GM19099 (cell line): ENCODE results near the gene TMEM127.

Experiments
- POLR2A ChIP-seq: IDR thresholded peaks from 3 replicates; pipeline ENCODE4 v1.6.1; 2011; ENCODE audit warnings: low read depth; ENCODE audit not compliant: insufficient read length; ENCODE audit errors: extremely low read depth

Gene TMEM127

GRCh38 chr2:96271995-96272394 is 6.2 kb upstream of the TMEM127 start:
- no peak for TF ChIP-seq POLR2A

GRCh38 chr2:96267159-96267971 is 1.6 kb upstream of the TMEM127 start:
- TF ChIP-seq POLR2A = no peak

- TF ChIP-seq POLR2A = no peak
Measured at GRCh38 chr2:96265349-96265839, 403 bp downstream of the TMEM127 start.

- TF ChIP-seq POLR2A = no peak
Measured at GRCh38 chr2:96264656-96265348, 995 bp downstream of the TMEM127 start.

GRCh38 chr2:96264086-96264485 is 1.7 kb downstream of the TMEM127 start:
- no peak for TF ChIP-seq POLR2A

GRCh38 chr2:96262306-96262705 is 3.5 kb downstream of the TMEM127 start:
- TF ChIP-seq POLR2A = no peak

- TF ChIP-seq POLR2A = no peak
Measured at GRCh38 chr2:96261328-96262003, 4.3 kb downstream of the TMEM127 start.

DNA sequence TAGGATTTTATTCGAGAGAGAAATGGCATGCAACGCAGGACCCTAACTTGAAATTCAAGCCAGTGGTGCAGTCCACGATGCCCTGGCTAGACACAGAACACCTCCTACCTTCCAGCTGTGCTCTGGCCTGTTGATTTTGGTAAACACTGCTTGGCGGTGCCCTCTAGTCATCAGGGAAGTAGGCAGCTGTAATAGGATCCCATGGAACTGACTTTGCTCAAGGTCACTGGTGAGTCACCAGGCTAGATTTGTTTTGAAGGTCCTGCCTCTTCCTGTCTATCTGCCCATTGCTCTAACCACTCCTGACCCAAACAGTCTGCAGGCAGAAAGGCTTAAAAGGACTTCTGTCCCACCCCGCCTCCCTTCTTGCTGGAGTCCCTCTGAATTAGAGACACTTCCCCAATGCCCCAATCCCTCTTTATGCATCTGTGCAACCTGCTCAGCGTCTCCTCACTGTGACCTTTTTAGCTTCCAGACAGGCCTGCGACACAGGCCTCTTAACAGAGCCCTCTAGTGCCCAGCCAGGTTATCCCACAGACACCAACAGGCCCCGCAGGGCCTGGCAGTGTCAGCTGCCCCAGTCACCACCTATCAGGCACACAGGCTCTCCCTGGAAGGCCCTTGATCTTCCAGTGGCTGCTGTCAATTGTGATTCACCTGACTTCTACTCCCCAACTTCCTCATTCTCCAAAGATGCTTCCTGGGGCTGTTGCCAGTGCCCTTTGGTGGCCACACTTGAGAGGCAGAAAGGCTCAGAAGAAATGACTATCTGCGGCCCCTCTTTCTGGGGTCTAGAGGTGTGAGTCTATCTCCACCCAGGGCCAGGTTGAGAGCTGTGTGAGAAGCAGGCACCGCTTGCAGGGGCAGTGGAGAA is 5.2 kb downstream of the TMEM127 start:
- TF ChIP-seq POLR2A = no peak

GRCh38 chr2:96259497-96259921 is 6.3 kb downstream of the TMEM127 start:
- no peak for TF ChIP-seq POLR2A

DNA sequence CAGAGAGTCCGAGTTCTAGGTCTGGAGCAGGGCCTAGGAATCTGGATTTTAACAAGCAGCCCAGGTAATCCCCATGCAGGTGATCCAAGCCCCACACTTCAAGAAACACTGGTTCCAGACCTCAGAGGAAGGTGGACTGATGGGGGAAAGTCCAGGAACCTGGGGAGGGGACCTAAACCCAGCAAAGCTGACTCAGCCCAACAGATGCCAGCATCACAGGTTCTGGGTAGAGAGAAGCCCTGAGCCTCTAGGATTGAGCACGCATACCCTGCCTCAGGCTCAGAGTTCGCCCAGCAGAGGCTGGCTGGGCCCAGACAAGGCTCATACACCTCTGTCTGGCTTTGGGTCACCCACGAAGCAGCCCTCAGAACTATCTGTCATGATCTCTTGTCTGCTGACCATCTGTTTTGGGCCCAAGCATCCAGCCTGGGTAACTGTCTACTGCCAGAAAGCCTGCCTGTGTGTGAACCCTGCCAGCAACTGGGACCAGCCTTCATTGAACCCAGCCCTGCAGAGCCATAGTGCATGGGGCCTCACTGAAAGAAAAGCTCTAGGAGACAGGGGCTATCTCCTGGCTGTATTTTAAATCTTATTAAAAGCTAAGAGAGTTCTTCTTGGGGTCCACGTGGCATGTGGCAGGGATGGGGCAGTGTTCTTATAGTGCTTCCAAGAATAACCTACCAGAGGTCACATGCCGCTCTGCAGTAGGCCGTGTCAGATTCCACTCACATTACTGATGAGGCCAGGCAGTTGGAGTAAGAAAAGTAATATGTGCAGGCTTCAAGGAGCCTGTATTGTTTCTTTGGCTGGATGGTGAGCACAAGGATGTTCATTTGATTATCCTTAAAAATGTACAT is 7.4 kb downstream of the TMEM127 start:
- TF ChIP-seq POLR2A = no peak

- no peak for TF ChIP-seq POLR2A
Measured at GRCh38 chr2:96256611-96257113, 9.1 kb downstream of the TMEM127 start.

DNA sequence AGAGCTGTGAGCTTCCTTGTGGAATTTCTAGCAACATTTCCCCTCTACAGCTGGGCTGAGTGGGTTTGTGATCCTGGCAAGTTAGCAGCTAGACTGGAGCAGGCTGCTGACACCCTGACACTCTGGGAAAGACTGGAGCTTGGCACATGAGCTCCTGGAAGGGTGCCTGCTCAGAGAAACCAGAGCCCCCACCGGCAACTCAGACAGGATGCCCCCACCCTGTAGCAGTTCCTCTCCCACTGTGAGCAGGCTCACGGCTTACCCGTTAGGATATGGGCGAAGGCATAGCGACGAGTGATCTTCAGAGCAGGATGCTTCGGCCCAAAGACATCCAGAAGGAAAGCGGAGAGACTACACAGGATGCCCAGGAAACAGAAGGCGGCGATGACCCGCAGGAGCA is 11.2 kb downstream of the TMEM127 start:
- TF ChIP-seq POLR2A = no peak

DNA sequence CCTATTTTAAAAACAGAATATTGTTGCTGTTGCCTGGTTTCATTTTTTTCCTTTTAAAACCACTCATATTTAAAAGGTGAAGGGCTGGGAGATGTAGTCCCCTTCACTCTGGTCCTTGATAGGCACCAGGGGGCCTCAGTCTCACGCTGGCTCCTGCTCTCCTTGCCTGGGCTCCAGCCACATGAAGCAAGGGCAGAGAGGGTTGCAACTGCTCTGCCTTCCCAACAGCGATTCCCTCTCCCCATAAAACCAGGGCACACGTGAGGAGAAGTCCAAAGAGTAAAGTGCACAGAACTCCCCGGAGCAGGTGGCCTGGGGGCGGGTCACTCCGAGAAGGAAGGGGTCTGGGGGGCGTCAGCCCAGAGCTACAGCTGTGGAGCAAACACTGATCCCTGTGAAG is 12.8 kb downstream of the TMEM127 start:
- no peak for TF ChIP-seq POLR2A
